Upper lobe of left lung (tissue), 6 donors: ENCODE data around the gene WNT2B. TPM values are rescaled to one million over a fixed set of nuclear protein-coding genes. Genes with fewer than 3 reads are reported as not detected.

Experiments
- ATAC-seq, 2 donors: fragments of 200-7000 bp; cut with Tn5 transposase; one replicate each; pipeline ENCODE4 v1.9.1; 2022; ENCODE audit warnings: mild to moderate bottlenecking in 2 of 2, moderate library complexity in 2 of 2; ENCODE audit not compliant: low FRiP score in 2 of 2
- DNase-seq, 2 donors: peaks; one replicate each; pipeline ENCODE4 v3.0.0-alpha.2; 2019 to 2020
- H3K27ac ChIP-seq, 4 donors: fragments of 200-600 bp; sonication (generic); one replicate each; pipeline ENCODE4 v1.5.1; 2016 to 2019
- H3K27me3 ChIP-seq, 4 donors: fragments of 200-600 bp; sonication (generic); one replicate each; pipeline ENCODE4 v1.5.1; 2017 to 2019
- H3K36me3 ChIP-seq, 4 donors: fragments of 200-600 bp; sonication (generic); one replicate each; pipeline ENCODE4 v1.5.1; 2016 to 2019
- H3K4me1 ChIP-seq, 4 donors: fragments of 200-600 bp; sonication (generic); one replicate each; pipeline ENCODE4 v1.5.1; 2018 to 2019
- H3K4me3 ChIP-seq, 4 donors: fragments of 200-600 bp; sonication (generic); one replicate each; pipeline ENCODE4 v1.5.1; 2017 to 2019; ENCODE audit warnings: mild to moderate bottlenecking in 2 of 4, moderate library complexity in 1 of 4
- H3K9me3 ChIP-seq, 4 donors: fragments of 200-600 bp; sonication (generic); one replicate each; pipeline ENCODE4 v1.5.1; 2018 to 2019
- CTCF ChIP-seq, 6 experiments: fragments of 450-650 bp in 4 of 6; fragments of 200-600 bp in 2 of 6; sonication (generic) in 2 of 6; IDR thresholded peaks; one replicate each; pipeline ENCODE4 v1.5.1; 2016 to 2019; ENCODE audit warnings: antibody characterized with exemption in 6 of 6
- EP300 ChIP-seq, 4 donors: sonication (generic); formaldehyde crosslinking; IDR thresholded peaks; one replicate each; pipeline ENCODE4 v1.5.1; 2017; ENCODE audit warnings: antibody characterized with exemption in 4 of 4, control low read depth in 2 of 4
- POLR2A ChIP-seq, 4 donors: fragments of 450-650 bp; IDR thresholded peaks; one replicate each; pipeline ENCODE4 v1.5.1; 2016 to 2017; ENCODE audit warnings: antibody characterized with exemption in 4 of 4, mild to moderate bottlenecking in 2 of 4
- POLR2AphosphoS5 ChIP-seq, 2 donors: sonication (generic); formaldehyde crosslinking; IDR thresholded peaks; one replicate each; pipeline ENCODE4 v1.5.1; 2017; ENCODE audit warnings: antibody characterized with exemption in 2 of 2
- WGBS, 2 donors: methylation state at CpG; one replicate each; pipeline ENCODE4 v1.1.5; 2017 to 2018; 5-methylcytosine and 5-hydroxymethylcytosine counted together
- total RNA-seq, 6 donors: library from RNA; depleted of rRNA in 4 of 6; stranded (reverse); fragments of >200 nt in 4 of 6; gene quantifications; one replicate each; pipeline versions ENCODE4 v1.1.0 to v1.2.1, GENCODE V29; 2016 to 2021
- donor health status: DM: no; HTN: no; CAD: no; lungs with moderate emphysema.
- donor health status: DM: no; HTN: yes; CAD: no; lungs with severe emphysema.

WNT2B gene
- total RNA-seq, 6 donors from 2014 or later, result 4.5 to 19.9 (median 9.5) TPM

DNA sequence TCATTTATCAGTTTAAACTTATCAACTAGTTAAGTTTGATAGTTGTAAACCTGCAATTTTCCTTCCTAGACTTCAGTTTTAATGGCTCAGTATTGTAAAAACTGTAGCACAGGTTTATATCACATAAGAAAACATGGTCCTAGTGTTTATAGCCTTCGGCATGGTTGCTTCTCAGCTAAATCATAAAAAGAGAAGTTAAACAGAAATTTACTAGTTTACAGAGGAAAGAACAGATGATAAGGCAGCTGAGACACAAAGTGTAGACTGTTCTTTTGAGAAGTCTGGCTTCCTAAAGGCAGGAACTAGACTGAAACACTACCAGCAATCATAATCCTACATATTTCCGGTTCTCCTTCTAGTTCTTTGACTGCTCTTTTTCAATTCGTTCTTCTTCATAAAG is 39.8 kb downstream of the WNT2B start:
- ATAC-seq, result no peak
- H3K36me3 ChIP-seq, result peaks cover 0 to 34% (median 2%) of the 10 kb centered on the region in 4 donors
- H3K9me3 ChIP-seq, result no peaks in the 10 kb centered on the region
- no peak overlapping the region for H3K4me3 ChIP-seq
- no peak overlapping the region for H3K27ac ChIP-seq
- H3K27me3 ChIP-seq, result no peaks in the 10 kb centered on the region
- TF ChIP-seq POLR2AphosphoS5 (IDR thresholded peaks at IDR 0.05), result no peak
- TF ChIP-seq EP300 (IDR thresholded peaks at IDR 0.05), result no peak
- no peak for TF ChIP-seq CTCF (IDR thresholded peaks at IDR 0.05)
- TF ChIP-seq POLR2A (IDR thresholded peaks at IDR 0.05), result no peak
- 70 to 76% methylated on average over 3 of the region's 3 CpGs for WGBS, 2 donors
- no peak for DNase-seq
- no peaks in the 10 kb centered on the region for H3K4me1 ChIP-seq

GRCh38 chr1:112549590-112549989 is 40.8 kb downstream of the WNT2B start:
- WGBS, 2 donors, result 61 to 66% methylated on average over 2 of the region's 2 CpGs
- DNase-seq, result no peak
- no peak overlapping the region for H3K4me3 ChIP-seq
- no peak for ATAC-seq
- H3K27me3 ChIP-seq, result no peaks in the 10 kb centered on the region
- H3K36me3 ChIP-seq, result peaks cover 0 to 34% (median 2%) of the 10 kb centered on the region in 4 donors
- no peaks in the 10 kb centered on the region for H3K9me3 ChIP-seq
- no peak overlapping the region for H3K27ac ChIP-seq
- H3K4me1 ChIP-seq, result no peaks in the 10 kb centered on the region
- TF ChIP-seq EP300 (IDR thresholded peaks at IDR 0.05), result no peak
- TF ChIP-seq POLR2AphosphoS5 (IDR thresholded peaks at IDR 0.05), result no peak
- no peak for TF ChIP-seq CTCF (IDR thresholded peaks at IDR 0.05)

GRCh38 chr1:112554411-112554810 is 45.6 kb downstream of the WNT2B start:
- Histone ChIP-seq H3K9me3 (no peaks in the 10 kb centered on the region), H3K27me3 (no peaks in the 10 kb centered on the region), H3K27ac (no peak overlapping the region), H3K4me1 (no peaks in the 10 kb centered on the region), H3K36me3 (peaks cover 0 to 9% (median 0%) of the 10 kb centered on the region in 4 donors), H3K4me3 (no peak overlapping the region)
- DNase-seq, result no peak
- no peak for ATAC-seq
- TF ChIP-seq CTCF (IDR thresholded peaks at IDR 0.05) (no peak), POLR2A (IDR thresholded peaks at IDR 0.05) (no peak), POLR2AphosphoS5 (IDR thresholded peaks at IDR 0.05) (no peak), EP300 (IDR thresholded peaks at IDR 0.05) (no peak)

DNA sequence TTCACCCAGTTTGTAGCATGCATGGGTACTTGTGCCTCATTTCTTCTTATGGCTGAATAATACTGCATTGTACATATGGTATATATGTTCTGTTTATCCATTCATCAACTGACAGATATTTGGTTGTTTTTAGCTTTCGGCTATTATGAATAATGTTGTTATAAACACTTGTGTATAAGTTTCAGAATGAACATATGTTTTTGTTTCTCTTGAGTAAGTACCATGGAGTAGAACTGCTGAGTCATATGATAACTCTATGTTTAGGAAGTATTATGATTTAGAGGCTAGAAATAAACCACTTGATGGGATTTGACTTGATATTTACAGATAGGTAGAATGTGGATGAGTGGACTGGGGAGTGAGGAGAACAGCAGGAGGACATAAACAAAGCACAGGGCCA is 48.6 kb downstream of the WNT2B start:
- Histone ChIP-seq H3K27me3 (no peaks in the 10 kb centered on the region), H3K36me3 (peaks cover 0 to 4% (median 0%) of the 10 kb centered on the region in 4 donors), H3K9me3 (no peaks in the 10 kb centered on the region), H3K4me1 (no peaks in the 10 kb centered on the region), H3K27ac (no peak overlapping the region), H3K4me3 (no peak overlapping the region)
- WGBS, 2 donors, result 78% methylated on average over 1 of the region's 1 CpG
- TF ChIP-seq CTCF (IDR thresholded peaks at IDR 0.05), result no peak
- no peak for TF ChIP-seq POLR2A (IDR thresholded peaks at IDR 0.05)
- no peak for TF ChIP-seq POLR2AphosphoS5 (IDR thresholded peaks at IDR 0.05)
- no peak for TF ChIP-seq EP300 (IDR thresholded peaks at IDR 0.05)
- no peak for ATAC-seq
- no peak for DNase-seq

DNA sequence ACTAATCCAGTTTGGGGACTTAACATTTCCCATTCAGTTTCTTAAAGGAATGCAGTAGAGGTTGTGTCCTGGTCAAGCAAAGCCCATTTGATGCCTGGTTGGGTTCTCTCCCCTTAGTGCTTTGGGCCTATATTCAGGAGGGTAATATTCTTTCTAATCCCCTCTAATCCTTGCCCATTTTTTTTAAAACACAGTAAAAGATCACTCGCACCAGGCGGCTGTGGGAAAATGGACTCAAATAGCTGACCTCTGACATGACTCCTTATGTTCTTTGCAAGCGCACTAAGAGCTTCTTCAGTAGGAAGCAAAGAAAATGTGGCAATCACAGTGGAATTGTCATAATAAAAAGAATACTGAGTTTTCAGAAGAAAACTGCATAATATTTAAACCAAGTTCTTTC is 49.9 kb downstream of the WNT2B start:
- H3K27me3 ChIP-seq, result no peaks in the 10 kb centered on the region
- no peak for DNase-seq
- H3K36me3 ChIP-seq, result peaks cover 0 to 4% (median 0%) of the 10 kb centered on the region in 4 donors
- ATAC-seq, result no peak
- H3K4me1 ChIP-seq, result no peaks in the 10 kb centered on the region
- H3K4me3 ChIP-seq, result no peak overlapping the region
- no peak overlapping the region for H3K27ac ChIP-seq
- WGBS, 2 donors, result 93 to 94% methylated on average over 3 of the region's 3 CpGs
- no peaks in the 10 kb centered on the region for H3K9me3 ChIP-seq
- TF ChIP-seq CTCF (IDR thresholded peaks at IDR 0.05) (no peak), POLR2AphosphoS5 (IDR thresholded peaks at IDR 0.05) (no peak), POLR2A (IDR thresholded peaks at IDR 0.05) (no peak), EP300 (IDR thresholded peaks at IDR 0.05) (no peak)
